ENCODE measurements around the gene HDAC11.

DNA sequence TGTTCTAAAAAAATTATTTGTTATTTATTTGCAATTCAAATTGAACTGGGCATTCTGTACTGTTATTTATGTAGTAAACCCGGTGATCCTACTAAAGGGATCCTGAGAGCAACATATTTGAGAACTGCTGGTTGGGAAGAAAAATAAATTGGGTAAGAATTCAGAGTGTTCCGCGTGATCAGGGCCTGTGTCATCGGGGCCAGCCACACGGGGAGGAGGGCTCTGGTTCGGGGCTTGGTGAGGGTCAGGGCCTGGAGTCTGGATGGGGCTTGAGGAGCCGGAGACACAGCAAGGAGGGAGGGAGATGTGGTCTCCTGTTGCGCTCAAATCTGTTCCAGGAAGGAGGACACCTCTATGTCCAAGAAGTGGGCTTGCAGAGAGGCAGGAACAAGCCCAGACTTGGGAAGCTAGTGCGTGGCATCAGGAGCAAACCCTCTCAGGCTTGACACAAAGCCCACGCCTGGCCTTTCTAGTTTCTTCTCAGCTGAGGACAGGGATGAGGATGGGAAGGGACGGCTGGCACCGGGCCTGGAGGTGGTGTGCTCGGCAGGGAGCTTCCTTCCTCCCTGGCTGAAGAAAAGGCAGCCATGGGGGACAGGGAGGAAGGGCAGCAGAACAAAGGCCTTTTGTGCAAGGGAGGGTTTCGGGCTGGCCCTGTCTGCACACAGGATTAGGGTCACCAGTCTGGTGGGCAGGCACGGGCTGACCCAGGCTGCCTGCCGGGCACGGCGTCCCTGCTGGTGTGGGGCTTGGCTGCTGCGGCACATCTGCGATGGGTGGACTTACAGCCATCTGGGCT lies 45.9 kb downstream of the HDAC11 start:
- TF ChIP-seq POLR2A (IDR thresholded peaks at IDR 0.05), result no peak
- TF ChIP-seq, protein P1, sequence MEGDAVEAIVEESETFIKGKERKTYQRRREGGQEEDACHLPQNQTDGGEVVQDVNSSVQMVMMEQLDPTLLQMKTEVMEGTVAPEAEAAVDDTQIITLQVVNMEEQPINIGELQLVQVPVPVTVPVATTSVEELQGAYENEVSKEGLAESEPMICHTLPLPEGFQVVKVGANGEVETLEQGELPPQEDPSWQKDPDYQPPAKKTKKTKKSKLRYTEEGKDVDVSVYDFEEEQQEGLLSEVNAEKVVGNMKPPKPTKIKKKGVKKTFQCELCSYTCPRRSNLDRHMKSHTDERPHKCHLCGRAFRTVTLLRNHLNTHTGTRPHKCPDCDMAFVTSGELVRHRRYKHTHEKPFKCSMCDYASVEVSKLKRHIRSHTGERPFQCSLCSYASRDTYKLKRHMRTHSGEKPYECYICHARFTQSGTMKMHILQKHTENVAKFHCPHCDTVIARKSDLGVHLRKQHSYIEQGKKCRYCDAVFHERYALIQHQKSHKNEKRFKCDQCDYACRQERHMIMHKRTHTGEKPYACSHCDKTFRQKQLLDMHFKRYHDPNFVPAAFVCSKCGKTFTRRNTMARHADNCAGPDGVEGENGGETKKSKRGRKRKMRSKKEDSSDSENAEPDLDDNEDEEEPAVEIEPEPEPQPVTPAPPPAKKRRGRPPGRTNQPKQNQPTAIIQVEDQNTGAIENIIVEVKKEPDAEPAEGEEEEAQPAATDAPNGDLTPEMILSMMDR (IDR thresholded peaks at IDR 0.05), result no peak
- no peak for TF ChIP-seq EP300 (IDR thresholded peaks at IDR 0.05)
- TF ChIP-seq POLR2AphosphoS5 (IDR thresholded peaks at IDR 0.05), result no peak

Measured in upper lobe of left lung (tissue), 4 donors.